ENCODE measurements around the gene OXCT2. TPM values are rescaled to one million over a fixed set of nuclear protein-coding genes. Genes with fewer than 3 reads are reported as not detected.

The OXCT2 gene
- total RNA-seq, 1 experiment from 2014 or later: 6.4 TPM

DNA sequence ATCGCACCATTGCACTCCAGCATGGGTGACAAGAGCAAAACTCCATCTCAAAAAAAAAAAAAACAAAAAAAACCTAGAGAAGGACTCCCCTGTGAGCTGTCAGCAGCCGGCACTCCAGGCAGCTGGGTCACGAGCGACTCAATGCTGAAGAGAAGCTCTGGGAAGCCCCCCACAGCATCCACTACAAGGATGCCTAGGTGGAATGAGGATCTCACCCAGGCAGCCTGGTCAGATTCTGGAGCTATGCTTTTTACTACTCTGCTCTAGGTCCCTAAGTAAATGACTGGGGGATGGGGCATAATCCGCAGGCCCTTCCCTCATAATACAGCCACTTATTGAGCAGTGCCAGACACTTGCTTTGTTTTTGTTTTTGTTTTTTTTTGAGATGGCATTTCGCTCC, 11.0 kb upstream of the OXCT2 start:
- BruUV-seq (replicated peaks): no TSS peak
- no peak for TF ChIP-seq CTCF (IDR thresholded peaks at IDR 0.05; ENCODE audit: insufficient read depth in 1 of 2, low read depth in 1 of 2, low read length in 1 of 2, severe bottlenecking in 1 of 2, unreplicated experiment in 1 of 2)
- Histone ChIP-seq H3K4me3 (ENCODE audit: low read depth, low read length) (no peak overlapping the region), H3K27me3 (replicated peaks; ENCODE audit: control insufficient read depth, insufficient read depth, low read length) (no peaks in the 10 kb centered on the region), H3K4me1 (peaks cover under 1% of the 10 kb centered on the region; the same call in 1 of the 2 replicates), H3K36me3 (ENCODE audit: control insufficient read depth, insufficient read depth, low read length) (no peaks in the 10 kb centered on the region), H3K9me3 (no peaks in the 10 kb centered on the region)
- ChIA-PET POLR2A (no interaction called here), CTCF (no interaction called here)
- H3K27ac Mint-ChIP-seq (ENCODE audit: unreplicated experiment): no peak overlapping the region
- H3K36me3 Mint-ChIP-seq (ENCODE audit: insufficient read depth, unreplicated experiment): no peaks in the 10 kb centered on the region
- intact Hi-C loops (cut with micrococcal nuclease; ENCODE audit: unreplicated experiment): no loop called here
- no peak for DNase-seq
- no peaks in the 10 kb centered on the region for H3K4me1 Mint-ChIP-seq (ENCODE audit: low read depth, unreplicated experiment)
- H3K27me3 Mint-ChIP-seq (ENCODE audit: insufficient read depth, unreplicated experiment): no peaks in the 10 kb centered on the region
- no peak overlapping the region for H3K4me3 Mint-ChIP-seq (ENCODE audit: unreplicated experiment)
- H3K9me3 Mint-ChIP-seq (ENCODE audit: unreplicated experiment): no peaks in the 10 kb centered on the region

- no peak for DNase-seq
- H3K4me3 ChIP-seq (ENCODE audit: low read depth, low read length): no peak overlapping the region
- no peaks in the 10 kb centered on the region for H3K4me1 Mint-ChIP-seq (ENCODE audit: low read depth, unreplicated experiment)
- no peaks in the 10 kb centered on the region for H3K36me3 Mint-ChIP-seq (ENCODE audit: insufficient read depth, unreplicated experiment)
- H3K36me3 ChIP-seq (ENCODE audit: control insufficient read depth, insufficient read depth, low read length): no peaks in the 10 kb centered on the region
- no peaks in the 10 kb centered on the region for H3K9me3 Mint-ChIP-seq (ENCODE audit: unreplicated experiment)
- no peaks in the 10 kb centered on the region for H3K27me3 Mint-ChIP-seq (ENCODE audit: insufficient read depth, unreplicated experiment)
- H3K4me1 ChIP-seq: peaks cover 6% of the 10 kb centered on the region; the same call in 1 of the 2 replicates
- ChIA-PET CTCF (no interaction called here), POLR2A (interaction anchor here (0.6 kb wide), 1 partner anchor 43 kb away, joined by 4 read pairs; the partner anchor contains the start of gene PPIE)
- no peaks in the 10 kb centered on the region for H3K27me3 ChIP-seq (replicated peaks; ENCODE audit: control insufficient read depth, insufficient read depth, low read length)
- no peak overlapping the region for H3K27ac Mint-ChIP-seq (ENCODE audit: unreplicated experiment)
- H3K4me3 Mint-ChIP-seq (ENCODE audit: unreplicated experiment): no peak overlapping the region
- H3K9me3 ChIP-seq: no peaks in the 10 kb centered on the region
- intact Hi-C loops (cut with micrococcal nuclease; ENCODE audit: unreplicated experiment): no loop called here
- BruUV-seq (replicated peaks): no TSS peak
- TF ChIP-seq CTCF (IDR thresholded peaks at IDR 0.05; ENCODE audit: insufficient read depth in 1 of 2, low read depth in 1 of 2, low read length in 1 of 2, severe bottlenecking in 1 of 2, unreplicated experiment in 1 of 2): no peak
These were observed 10.2 kb upstream of the OXCT2 start for GRCh38 chr1:39781349-39781715.

DNA sequence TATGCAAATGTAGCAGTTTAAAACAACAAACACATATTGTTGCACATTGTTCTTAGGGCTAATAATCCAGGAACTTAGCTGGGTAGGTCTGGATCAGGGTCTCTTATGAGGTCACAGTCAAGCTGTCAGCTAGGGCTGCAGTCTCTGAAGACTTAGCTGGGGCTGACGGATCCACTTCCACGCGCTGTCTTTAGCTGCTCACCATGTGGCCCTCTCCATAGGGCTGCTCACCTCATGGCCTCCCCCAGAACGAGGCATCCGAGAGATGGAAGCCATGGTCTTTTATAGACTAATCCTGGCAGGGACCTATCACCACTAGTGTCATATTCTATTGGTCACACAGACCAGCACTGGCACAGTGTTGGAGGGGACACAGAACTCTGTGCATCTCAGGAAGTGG, 8.7 kb upstream of the OXCT2 start:
- no peak for DNase-seq
- Histone ChIP-seq H3K4me1 (peaks cover 6% of the 10 kb centered on the region; the same call in 1 of the 2 replicates), H3K9me3 (no peaks in the 10 kb centered on the region), H3K27me3 (replicated peaks; ENCODE audit: control insufficient read depth, insufficient read depth, low read length) (no peaks in the 10 kb centered on the region), H3K4me3 (ENCODE audit: low read depth, low read length) (no peak overlapping the region), H3K36me3 (ENCODE audit: control insufficient read depth, insufficient read depth, low read length) (no peaks in the 10 kb centered on the region)
- Mint-ChIP-seq H3K9me3 (ENCODE audit: unreplicated experiment) (no peaks in the 10 kb centered on the region), H3K27me3 (ENCODE audit: insufficient read depth, unreplicated experiment) (no peaks in the 10 kb centered on the region), H3K36me3 (ENCODE audit: insufficient read depth, unreplicated experiment) (no peaks in the 10 kb centered on the region), H3K4me1 (ENCODE audit: low read depth, unreplicated experiment) (no peaks in the 10 kb centered on the region), H3K27ac (ENCODE audit: unreplicated experiment) (no peak overlapping the region), H3K4me3 (ENCODE audit: unreplicated experiment) (no peak overlapping the region)
- ChIA-PET POLR2A (no interaction called here), CTCF (no interaction called here)
- no TSS peak for BruUV-seq (replicated peaks)
- TF ChIP-seq CTCF (IDR thresholded peaks at IDR 0.05; ENCODE audit: insufficient read depth in 1 of 2, low read depth in 1 of 2, low read length in 1 of 2, severe bottlenecking in 1 of 2, unreplicated experiment in 1 of 2): no peak
- intact Hi-C loops (cut with micrococcal nuclease; ENCODE audit: unreplicated experiment): no loop called here
